Neuronal stem cell (in vitro differentiated cells): ENCODE measurements around the gene SPC24.
A peak's percentile ranks its signal among the peaks of the same experiment; 100 is the strongest.

ENCODE experiments used
- DNase-seq: peaks from one replicate; pipeline ENCODE4 v3.0.0-alpha.2; 2013; ENCODE audit warnings: low spot score
- H2AFZ ChIP-seq: one replicate; pipeline ENCODE4 v1.6.1; 2013; ENCODE audit warnings: mild to moderate bottlenecking, low read length, inconsistent platforms
- H2AK5ac ChIP-seq: 2 replicates; pipeline ENCODE4 v1.6.1; 2013; ENCODE audit warnings: low read depth, mild to moderate bottlenecking, inconsistent platforms, low read length, moderate library complexity, mixed read lengths
- H2BK120ac ChIP-seq: 2 replicates; pipeline ENCODE4 v1.6.1; 2013; ENCODE audit warnings: low read depth, mild to moderate bottlenecking, inconsistent platforms, low read length, moderate library complexity, mixed read lengths
- H2BK12ac ChIP-seq: one replicate; pipeline ENCODE4 v1.6.1; 2013; ENCODE audit warnings: low read length, inconsistent platforms
- H2BK15ac ChIP-seq: 2 replicates; pipeline ENCODE4 v1.6.1; 2013; ENCODE audit warnings: mild to moderate bottlenecking, low read length, inconsistent platforms, mixed read lengths
- H2BK5ac ChIP-seq: one replicate; pipeline ENCODE4 v1.6.1; 2013; ENCODE audit warnings: inconsistent platforms, mild to moderate bottlenecking, low read length, moderate library complexity
- H3K14ac ChIP-seq: one replicate; pipeline ENCODE4 v1.6.1; 2013; ENCODE audit warnings: low read length, inconsistent platforms
- H3K18ac ChIP-seq: 2 replicates; pipeline ENCODE4 v1.6.1; 2013; ENCODE audit warnings: low read length, inconsistent platforms
- H3K23ac ChIP-seq: 2 replicates; pipeline ENCODE4 v1.6.1; 2013; ENCODE audit warnings: low read depth, mild to moderate bottlenecking, mixed read lengths, low read length, inconsistent platforms; ENCODE audit not compliant: poor library complexity
- H3K27ac ChIP-seq: replicated peaks from 3 replicates; pipeline ENCODE4 v1.5.1; 2013; ENCODE audit warnings: low read length, inconsistent platforms
- H3K27me3 ChIP-seq, 3 experiments: 2 replicates each; pipeline ENCODE4 v1.6.1; 2013; ENCODE audit warnings: low read length in 3 of 3, mild to moderate bottlenecking in 2 of 3, inconsistent platforms in 1 of 3, low read depth in 1 of 3, mixed read lengths in 1 of 3, moderate library complexity in 1 of 3; ENCODE audit not compliant: control insufficient read depth in 3 of 3, insufficient read depth in 3 of 3
- H3K36me3 ChIP-seq, 2 donors: replicated peaks in 1 of 2; 2 replicates each; pipeline ENCODE4 v1.6.1; 2013; ENCODE audit warnings: low read length in 2 of 2; ENCODE audit not compliant: control insufficient read depth in 2 of 2, insufficient read depth in 2 of 2
- H3K4ac ChIP-seq: 2 replicates; pipeline ENCODE4 v1.6.1; 2013; ENCODE audit warnings: inconsistent platforms, mild to moderate bottlenecking, low read length, moderate library complexity
- H3K4me1 ChIP-seq, 2 donors: 1 replicate in 1 of 2; 2 replicates in 1 of 2; pipeline ENCODE4 v1.6.1; 2013; ENCODE audit warnings: low read length in 2 of 2, low read depth in 1 of 2; ENCODE audit not compliant: control insufficient read depth in 2 of 2, insufficient read depth in 1 of 2
- H3K4me2 ChIP-seq: one replicate; pipeline ENCODE4 v1.6.1; 2013; ENCODE audit warnings: mild to moderate bottlenecking, low read length, inconsistent platforms; ENCODE audit not compliant: insufficient read depth, poor library complexity, severe bottlenecking
- H3K4me3 ChIP-seq, 2 donors: 2 replicates each; pipeline ENCODE4 v1.5.1; 2013; ENCODE audit warnings: low read length in 2 of 2, mild to moderate bottlenecking in 2 of 2, inconsistent platforms in 1 of 2, moderate library complexity in 1 of 2
- H3K79me1 ChIP-seq: one replicate; pipeline ENCODE4 v1.6.1; 2013; ENCODE audit warnings: low read depth, mild to moderate bottlenecking, inconsistent platforms, low read length, moderate library complexity
- H3K9ac ChIP-seq: one replicate; pipeline ENCODE4 v1.6.1; 2013; ENCODE audit warnings: mild to moderate bottlenecking, low read depth, low read length, inconsistent platforms; ENCODE audit not compliant: poor library complexity
- H3K9me3 ChIP-seq, 2 donors: replicated peaks in 1 of 2; 2 replicates each; pipeline versions ENCODE3 to v1.6.1; 2013; ENCODE audit warnings: low read length in 2 of 2, mild to moderate bottlenecking in 2 of 2, inconsistent platforms in 1 of 2, low read depth in 1 of 2, mixed read lengths in 1 of 2, moderate library complexity in 1 of 2; ENCODE audit not compliant: control insufficient read depth in 2 of 2, insufficient read depth in 1 of 2
- H4K8ac ChIP-seq: one replicate; pipeline ENCODE4 v1.6.1; 2013; ENCODE audit warnings: low read depth, mild to moderate bottlenecking, inconsistent platforms, low read length, moderate library complexity
- H4K91ac ChIP-seq: one replicate; pipeline ENCODE4 v1.6.1; 2013; ENCODE audit warnings: low read length, low read depth, mild to moderate bottlenecking, inconsistent platforms; ENCODE audit not compliant: poor library complexity
- WGBS, 2 donors: extraction: QIAGEN DNeasy Blood & Tissue Kit; methylation state at CpG; one replicate each; pipeline ENCODE4 v1.1.7; 2013; ENCODE audit warnings: missing lambda C conversion rate in 2 of 2, mixed read lengths in 1 of 2; ENCODE audit not compliant: insufficient read length in 2 of 2, insufficient replicate concordance in 1 of 2; ENCODE audit errors: extremely low coverage in 2 of 2; 5-methylcytosine and 5-hydroxymethylcytosine counted together

Gene SPC24

DNA sequence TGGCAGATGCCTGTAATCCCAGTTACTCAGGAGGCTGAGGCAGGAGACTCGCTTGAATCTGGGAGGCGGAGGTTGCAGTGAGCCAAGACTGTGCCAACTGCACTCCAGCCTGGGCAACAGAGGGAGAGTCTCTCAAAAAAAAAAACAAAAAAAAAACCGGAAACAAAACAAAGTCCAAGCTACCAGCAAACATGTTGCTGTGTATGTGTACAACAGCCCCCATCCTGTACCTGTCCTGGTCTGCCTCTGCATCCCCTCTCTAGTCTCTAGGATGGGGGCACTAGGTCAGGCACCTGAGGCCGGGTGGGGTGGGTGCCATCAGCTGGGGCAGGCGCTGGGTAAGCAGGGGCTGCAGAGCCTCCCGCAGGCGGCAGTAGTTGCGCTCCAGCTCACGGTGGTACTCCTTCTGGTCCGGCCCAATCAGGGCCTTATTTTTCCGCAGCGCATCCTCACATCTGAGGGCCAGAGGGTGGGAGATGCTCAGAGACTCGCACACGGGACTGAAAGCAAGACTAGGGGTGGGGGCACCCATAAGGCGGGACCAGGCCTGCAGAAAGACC, 44.5 kb upstream of the SPC24 start:
- H3K79me1 ChIP-seq, result no peaks in the 10 kb centered on the region
- H3K4me1 ChIP-seq, result peaks cover 3 to 4% of the 10 kb centered on the region in 2 donors
- DNase-seq, result no peak
- H2AFZ ChIP-seq, result no peak overlapping the region
- peaks cover 0 to 56% of the 10 kb centered on the region in 2 donors for H3K36me3 ChIP-seq
- no peak overlapping the region for H2BK5ac ChIP-seq
- no peak overlapping the region for H2BK12ac ChIP-seq
- no peak overlapping the region for H3K14ac ChIP-seq
- H4K91ac ChIP-seq, result no peak overlapping the region
- no peaks in the 10 kb centered on the region for H3K9me3 ChIP-seq
- H2BK15ac ChIP-seq, result peak overlapping the region; percentile 81
- H3K4me3 ChIP-seq, result no peak overlapping the region
- H2BK120ac ChIP-seq, result peak overlapping the region; percentile 81
- no peak overlapping the region for H3K4ac ChIP-seq
- H3K4me2 ChIP-seq, result no peak overlapping the region
- no peak overlapping the region for H4K8ac ChIP-seq
- no peak overlapping the region for H3K23ac ChIP-seq
- WGBS, 2 donors, result no CpG with 5 or more reads among the region's 15 CpGs
- no peak overlapping the region for H2AK5ac ChIP-seq
- no peak overlapping the region for H3K9ac ChIP-seq
- H3K18ac ChIP-seq, result no peak overlapping the region
- no peaks in the 10 kb centered on the region for H3K27me3 ChIP-seq
- H3K27ac ChIP-seq, result no peak overlapping the region

DNA sequence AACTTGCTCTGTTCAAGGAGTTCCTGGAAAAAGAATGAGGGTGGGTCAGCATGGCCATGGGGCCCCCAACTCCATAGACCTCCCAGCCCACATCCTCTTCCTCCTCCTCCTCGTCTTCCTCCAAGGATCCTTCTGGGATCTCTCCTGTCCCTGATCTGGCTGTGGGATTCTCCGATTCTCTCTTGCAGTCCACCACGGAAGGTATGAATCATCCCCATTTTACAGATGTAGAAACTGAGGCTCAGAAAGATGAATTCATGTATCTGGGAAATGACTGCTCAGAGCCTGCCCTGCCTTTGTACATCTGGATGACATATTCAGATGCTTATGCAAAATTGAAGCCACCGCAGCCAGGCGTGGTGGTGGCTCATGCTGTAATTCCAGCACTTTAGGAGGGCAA, 43.9 kb upstream of the SPC24 start:
- WGBS, 2 donors, result no CpG with 5 or more reads among the region's 5 CpGs
- Histone ChIP-seq H3K18ac (no peak overlapping the region), H3K4me3 (no peak overlapping the region)

DNA sequence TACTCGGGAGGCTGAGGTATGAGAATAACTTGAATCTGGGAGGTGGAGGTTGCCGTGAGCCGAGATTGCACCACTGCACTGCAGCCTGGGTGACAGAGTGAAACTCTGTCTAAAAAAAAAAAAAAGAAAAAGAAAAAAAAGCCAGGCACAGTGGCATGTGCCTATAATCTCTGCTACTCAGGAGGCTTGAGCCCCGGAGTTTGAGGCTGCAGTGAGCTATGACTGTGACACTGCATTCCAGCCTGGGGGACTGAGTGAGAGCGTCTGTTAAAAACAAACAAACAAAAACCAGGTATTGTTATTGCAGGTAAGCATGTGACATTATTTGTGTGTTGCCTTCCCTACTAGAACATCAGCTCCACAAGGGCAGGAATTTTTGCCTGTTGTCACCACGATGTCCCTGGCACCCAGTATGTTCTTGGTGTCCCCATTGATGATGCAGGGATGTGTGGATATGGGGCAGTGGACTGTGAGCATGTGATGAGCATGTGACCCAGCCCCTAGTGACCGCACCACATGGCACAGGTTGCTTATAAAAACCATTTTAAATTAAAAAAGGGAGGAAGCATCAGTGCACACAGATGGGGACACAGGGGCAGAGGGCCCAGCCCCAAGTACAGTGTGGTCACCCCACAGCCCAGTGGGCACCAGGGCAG, 43.3 kb upstream of the SPC24 start:
- Histone ChIP-seq H3K4me1 (peaks cover 4 to 7% of the 10 kb centered on the region in 2 donors), H4K91ac (no peak overlapping the region), H3K79me1 (no peaks in the 10 kb centered on the region), H3K18ac (no peak overlapping the region), H3K27ac (no peak overlapping the region), H3K9ac (no peak overlapping the region), H3K27me3 (no peaks in the 10 kb centered on the region), H3K4me3 (no peak overlapping the region), H3K23ac (no peak overlapping the region), H2AK5ac (peak overlapping the region; percentile 61), H3K14ac (no peak overlapping the region), H2AFZ (no peak overlapping the region), H4K8ac (no peak overlapping the region), H3K36me3 (peaks cover 0 to 56% of the 10 kb centered on the region in 2 donors), H3K4ac (no peak overlapping the region), H2BK120ac (peak overlapping the region; percentile 87), H2BK12ac (no peak overlapping the region), H3K9me3 (no peaks in the 10 kb centered on the region), H2BK15ac (peak overlapping the region; percentile 0), H3K4me2 (no peak overlapping the region), H2BK5ac (no peak overlapping the region)
- no CpG with 5 or more reads among the region's 7 CpGs for WGBS, 2 donors
- DNase-seq, result no peak

More for the DNA sequence above, 43.9 kb upstream of the SPC24 start:
- Histone ChIP-seq H2BK15ac (peak overlapping the region; percentile 0), H3K4me2 (no peak overlapping the region), H4K91ac (no peak overlapping the region), H3K27ac (no peak overlapping the region), H3K9ac (no peak overlapping the region), H3K14ac (no peak overlapping the region), H3K79me1 (no peaks in the 10 kb centered on the region), H2BK12ac (no peak overlapping the region), H3K9me3 (no peaks in the 10 kb centered on the region), H3K23ac (no peak overlapping the region), H2BK120ac (peak overlapping the region; percentile 87), H2AFZ (no peak overlapping the region), H3K4ac (no peak overlapping the region), H4K8ac (no peak overlapping the region), H3K27me3 (no peaks in the 10 kb centered on the region), H3K36me3 (peaks cover 0 to 51% of the 10 kb centered on the region in 2 donors), H3K4me1 (peaks cover 4 to 7% of the 10 kb centered on the region in 2 donors), H2AK5ac (peak overlapping the region; percentile 61), H2BK5ac (no peak overlapping the region)
- DNase-seq, result no peak

DNA sequence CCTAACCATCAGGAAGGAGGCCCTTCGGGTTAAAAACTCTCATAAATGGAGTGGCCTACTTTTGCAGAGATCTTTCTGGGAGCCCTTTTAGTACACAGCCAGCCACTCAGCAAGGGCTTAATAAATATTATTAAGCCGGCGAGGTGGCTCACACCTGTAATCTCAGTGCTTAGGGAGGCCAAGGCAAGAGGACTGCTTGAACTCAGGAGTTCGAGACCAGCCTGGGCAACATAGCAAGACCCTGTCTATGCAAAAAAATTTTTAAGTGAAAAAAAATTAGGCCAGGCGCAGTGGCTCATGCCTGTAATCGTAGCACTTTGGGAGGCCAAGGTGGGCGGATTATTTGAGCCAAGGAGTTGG, 42.6 kb upstream of the SPC24 start:
- Histone ChIP-seq H3K4me3 (no peak overlapping the region), H2BK120ac (no peak overlapping the region), H4K8ac (no peak overlapping the region), H3K36me3 (peaks cover 0 to 59% of the 10 kb centered on the region in 2 donors), H3K4me2 (no peak overlapping the region), H3K9me3 (no peaks in the 10 kb centered on the region), H3K27ac (no peak overlapping the region), H2AK5ac (no peak overlapping the region), H4K91ac (no peak overlapping the region), H2BK12ac (no peak overlapping the region), H3K4me1 (peaks cover 4 to 7% of the 10 kb centered on the region in 2 donors), H3K27me3 (no peaks in the 10 kb centered on the region), H3K4ac (no peak overlapping the region), H3K79me1 (no peaks in the 10 kb centered on the region), H2AFZ (no peak overlapping the region), H3K23ac (no peak overlapping the region), H2BK15ac (no peak overlapping the region), H3K18ac (no peak overlapping the region), H2BK5ac (no peak overlapping the region), H3K14ac (no peak overlapping the region), H3K9ac (no peak overlapping the region)
- DNase-seq, result no peak
- no CpG with 5 or more reads among the region's 7 CpGs for WGBS, 2 donors
